ENCODE measurements around the gene KDM2B. TPM values are rescaled to one million over a fixed set of nuclear protein-coding genes. Genes with fewer than 3 reads are reported as not detected.

KDM2B gene
- total RNA-seq, 1 donor from 2014 or later = 36.8 TPM

DNA sequence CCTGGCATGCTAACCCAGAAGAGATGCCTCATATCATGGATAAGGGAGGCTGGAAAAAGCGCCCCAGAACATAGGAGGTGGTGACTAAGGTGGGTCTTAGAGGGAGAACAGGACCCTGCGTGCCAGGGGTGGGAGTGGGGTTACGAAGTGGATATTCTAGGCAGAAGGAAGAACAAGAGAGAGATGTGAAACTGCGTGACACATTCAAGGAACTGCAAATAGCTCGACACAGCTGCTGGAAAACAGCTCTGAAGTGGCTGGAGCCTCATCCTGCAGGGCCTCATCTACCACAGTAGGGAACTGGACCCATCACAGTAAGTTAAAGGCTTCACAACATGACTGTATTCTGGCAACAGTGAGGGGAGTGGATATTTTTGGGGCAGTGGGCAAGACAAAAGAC, 119.8 kb downstream of the KDM2B start:
- intact Hi-C loops (cut with DNase I) = no loop called here
- no peak overlapping the region for H3K4me3 ChIP-seq
- ATAC-seq = peak in 1 of 2 donors; percentile 13
- no peak overlapping the region for H3K27ac ChIP-seq
- TF ChIP-seq, protein P1, sequence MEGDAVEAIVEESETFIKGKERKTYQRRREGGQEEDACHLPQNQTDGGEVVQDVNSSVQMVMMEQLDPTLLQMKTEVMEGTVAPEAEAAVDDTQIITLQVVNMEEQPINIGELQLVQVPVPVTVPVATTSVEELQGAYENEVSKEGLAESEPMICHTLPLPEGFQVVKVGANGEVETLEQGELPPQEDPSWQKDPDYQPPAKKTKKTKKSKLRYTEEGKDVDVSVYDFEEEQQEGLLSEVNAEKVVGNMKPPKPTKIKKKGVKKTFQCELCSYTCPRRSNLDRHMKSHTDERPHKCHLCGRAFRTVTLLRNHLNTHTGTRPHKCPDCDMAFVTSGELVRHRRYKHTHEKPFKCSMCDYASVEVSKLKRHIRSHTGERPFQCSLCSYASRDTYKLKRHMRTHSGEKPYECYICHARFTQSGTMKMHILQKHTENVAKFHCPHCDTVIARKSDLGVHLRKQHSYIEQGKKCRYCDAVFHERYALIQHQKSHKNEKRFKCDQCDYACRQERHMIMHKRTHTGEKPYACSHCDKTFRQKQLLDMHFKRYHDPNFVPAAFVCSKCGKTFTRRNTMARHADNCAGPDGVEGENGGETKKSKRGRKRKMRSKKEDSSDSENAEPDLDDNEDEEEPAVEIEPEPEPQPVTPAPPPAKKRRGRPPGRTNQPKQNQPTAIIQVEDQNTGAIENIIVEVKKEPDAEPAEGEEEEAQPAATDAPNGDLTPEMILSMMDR (IDR thresholded peaks at IDR 0.05) = no peak
- no peaks in the 10 kb centered on the region for H3K36me3 ChIP-seq
- no peaks in the 10 kb centered on the region for H3K27me3 ChIP-seq (ENCODE audit: low read depth)
- no peaks in the 10 kb centered on the region for H3K9me3 ChIP-seq
- DNase-seq = no peak
- H3K4me1 ChIP-seq = peaks cover 9% of the 10 kb centered on the region

DNA sequence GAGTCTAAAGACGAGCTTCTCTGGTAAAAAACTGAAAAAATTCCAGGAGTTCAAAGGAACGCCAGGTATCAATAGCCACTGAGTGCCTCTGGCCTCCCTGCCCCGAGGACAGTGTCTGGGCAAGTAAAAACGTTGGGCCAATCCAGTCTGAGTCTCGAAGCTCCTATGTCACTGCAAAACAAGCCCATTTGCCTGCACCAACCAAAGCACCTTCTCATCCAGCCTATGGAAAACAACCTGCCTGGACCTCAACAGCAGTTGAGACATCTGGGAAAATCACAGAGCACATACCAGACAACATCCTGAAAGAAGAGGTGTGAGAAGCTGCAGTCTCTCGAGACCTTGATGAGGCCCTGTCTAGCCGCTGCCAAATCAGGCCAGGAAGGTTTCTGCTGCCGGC, 124.3 kb downstream of the KDM2B start:
- H3K27ac ChIP-seq = no peak overlapping the region
- ATAC-seq = no peak
- H3K27me3 ChIP-seq (ENCODE audit: low read depth) = no peaks in the 10 kb centered on the region
- DNase-seq = no peak
- intact Hi-C loops (cut with DNase I) = no loop called here
- H3K36me3 ChIP-seq = peaks cover 16% of the 10 kb centered on the region
- H3K4me3 ChIP-seq = no peak overlapping the region
- peaks cover 17% of the 10 kb centered on the region for H3K4me1 ChIP-seq
- no peaks in the 10 kb centered on the region for H3K9me3 ChIP-seq
- TF ChIP-seq, protein P1 (IDR thresholded peaks at IDR 0.05) = no peak

DNA sequence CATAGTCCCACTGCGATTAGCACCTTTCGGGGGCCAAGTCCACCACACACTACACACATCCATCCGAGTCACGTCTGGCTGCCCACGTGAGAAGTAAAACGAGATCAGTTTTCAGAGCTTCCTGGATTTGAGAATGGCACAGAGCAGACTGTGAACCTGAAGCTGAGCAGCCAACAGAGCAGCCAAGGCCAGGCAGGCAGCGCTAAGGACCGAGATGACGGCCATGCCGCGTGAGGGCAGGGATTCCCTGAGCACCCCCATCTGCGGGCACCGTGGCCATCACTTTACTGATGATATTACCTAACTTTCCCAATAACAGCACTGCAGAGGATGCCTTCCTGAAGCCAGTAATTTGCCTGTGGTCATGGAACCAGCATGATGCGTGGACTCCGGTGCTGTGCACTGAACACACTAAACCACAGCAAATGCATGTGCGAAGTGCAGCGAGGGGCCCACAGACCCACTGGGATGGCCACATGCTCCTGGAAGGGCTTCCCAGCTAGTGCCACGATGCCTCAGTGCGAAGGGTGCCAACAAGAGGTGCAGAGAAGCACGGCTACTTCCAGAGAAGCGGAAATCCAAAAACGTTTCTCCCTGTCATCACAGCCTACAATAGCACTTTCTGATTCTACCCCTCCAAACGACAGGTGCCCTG, 124.9 kb downstream of the KDM2B start:
- Histone ChIP-seq H3K36me3 (peaks cover 16% of the 10 kb centered on the region), H3K27me3 (ENCODE audit: low read depth) (no peaks in the 10 kb centered on the region), H3K27ac (no peak overlapping the region), H3K9me3 (no peaks in the 10 kb centered on the region), H3K4me1 (peaks cover 19% of the 10 kb centered on the region), H3K4me3 (no peak overlapping the region)
- no peak for ATAC-seq
- intact Hi-C loops (cut with DNase I) = no loop called here
- TF ChIP-seq, protein P1 (IDR thresholded peaks at IDR 0.05) = no peak
- DNase-seq = no peak

DNA sequence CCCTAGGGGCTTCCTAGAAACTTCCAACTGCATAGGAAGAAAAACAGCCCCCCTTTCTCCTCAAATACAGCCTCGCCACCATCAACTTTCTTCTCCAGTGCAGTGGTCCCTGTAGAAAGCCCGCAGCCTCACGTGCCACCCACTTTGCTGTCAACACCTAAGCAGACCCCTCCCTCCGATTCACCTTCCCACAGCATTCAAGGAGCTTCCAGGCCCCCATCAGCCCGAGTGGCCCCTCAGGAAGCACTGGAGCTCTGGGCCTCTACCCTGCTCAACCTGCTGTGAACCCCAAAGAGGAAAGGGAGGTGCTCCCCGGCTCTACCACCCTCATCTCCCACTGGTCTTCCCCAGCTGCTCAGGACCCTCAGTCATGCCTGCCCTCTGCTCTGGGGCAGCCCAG, 125.9 kb downstream of the KDM2B start:
- Histone ChIP-seq H3K4me1 (peaks cover 19% of the 10 kb centered on the region), H3K27me3 (ENCODE audit: low read depth) (no peaks in the 10 kb centered on the region), H3K36me3 (peaks cover 16% of the 10 kb centered on the region), H3K4me3 (no peak overlapping the region), H3K27ac (no peak overlapping the region), H3K9me3 (no peaks in the 10 kb centered on the region)
- no peak for ATAC-seq
- no peak for DNase-seq
- TF ChIP-seq, protein P1 (IDR thresholded peaks at IDR 0.05) = no peak
- intact Hi-C loops (cut with DNase I) = no loop called here

DNA sequence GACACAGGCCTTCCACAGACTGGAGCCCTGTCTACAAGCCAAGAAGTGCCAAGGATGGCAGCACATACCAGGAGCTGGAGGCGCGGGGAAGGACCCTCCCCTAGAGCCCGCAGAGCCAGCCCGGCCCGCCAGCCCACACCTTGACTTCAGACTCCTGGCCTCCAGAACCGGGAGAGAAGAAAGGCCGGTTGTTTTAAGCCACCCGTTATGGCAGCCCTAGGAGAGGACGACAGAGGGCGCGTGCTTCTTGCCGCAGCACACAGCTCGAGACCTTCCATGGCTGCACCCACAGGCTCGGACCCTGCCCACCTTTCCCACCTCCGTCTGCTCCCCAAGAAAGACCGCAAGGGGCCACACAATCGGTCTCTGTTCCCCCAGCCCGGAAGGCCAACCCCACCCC, 127.2 kb downstream of the KDM2B start:
- no peak overlapping the region for H3K27ac ChIP-seq

More for the DNA sequence above, 127.2 kb downstream of the KDM2B start:
- Histone ChIP-seq H3K4me1 (peaks cover 19% of the 10 kb centered on the region), H3K4me3 (no peak overlapping the region), H3K9me3 (no peaks in the 10 kb centered on the region), H3K36me3 (peaks cover 22% of the 10 kb centered on the region), H3K27me3 (ENCODE audit: low read depth) (no peaks in the 10 kb centered on the region)
- intact Hi-C loops (cut with DNase I) = no loop called here
- no peak for ATAC-seq
- TF ChIP-seq, protein P1 (IDR thresholded peaks at IDR 0.05) = no peak
- DNase-seq = no peak

Measured in lower lobe of right lung (tissue), 2 donors.